WI38 (cell line): ENCODE results near the gene PRPF40A.

ENCODE experiments used
- H3K4me3 ChIP-seq: 2 replicates; pipeline ENCODE4 v1.5.1; 2011; ENCODE audit warnings: low read depth, mild to moderate bottlenecking, control low read depth, low read length
- CTCF ChIP-seq: IDR thresholded peaks from 2 replicates; pipeline ENCODE4 v1.5.1; 2012; ENCODE audit warnings: low read depth, mild to moderate bottlenecking, control low read depth, low read length

The PRPF40A gene

GRCh38 chr2:152715112-152715511, 2.1 kb downstream of the PRPF40A start:
- TF ChIP-seq CTCF = no peak
- no peak overlapping the region for H3K4me3 ChIP-seq

- no peak for TF ChIP-seq CTCF
- H3K4me3 ChIP-seq = no peak overlapping the region
These were observed 6.5 kb downstream of the PRPF40A start for GRCh38 chr2:152710713-152711112.

- no peak for TF ChIP-seq CTCF
- H3K4me3 ChIP-seq = no peak overlapping the region
These were observed 8.5 kb downstream of the PRPF40A start for GRCh38 chr2:152708742-152709141.

GRCh38 chr2:152706477-152707021, 10.7 kb downstream of the PRPF40A start:
- H3K4me3 ChIP-seq = no peak overlapping the region
- no peak for TF ChIP-seq CTCF

- TF ChIP-seq CTCF = no peak
- no peak overlapping the region for H3K4me3 ChIP-seq
These were observed 16.1 kb downstream of the PRPF40A start for GRCh38 chr2:152701198-152701597.

GRCh38 chr2:152696476-152696875, 20.8 kb downstream of the PRPF40A start:
- no peak overlapping the region for H3K4me3 ChIP-seq
- no peak for TF ChIP-seq CTCF

- TF ChIP-seq CTCF = no peak
- no peak overlapping the region for H3K4me3 ChIP-seq
These were observed 21.5 kb downstream of the PRPF40A start for GRCh38 chr2:152695763-152696162.
